IPS-NIHi11 (cell line): ENCODE results near the gene AFF3.

Experiments
- DNase-seq: peaks from one replicate; pipeline ENCODE4 v3.0.0; 2012; ENCODE audit warnings: mixed read lengths, low spot score

The AFF3 gene

DNA sequence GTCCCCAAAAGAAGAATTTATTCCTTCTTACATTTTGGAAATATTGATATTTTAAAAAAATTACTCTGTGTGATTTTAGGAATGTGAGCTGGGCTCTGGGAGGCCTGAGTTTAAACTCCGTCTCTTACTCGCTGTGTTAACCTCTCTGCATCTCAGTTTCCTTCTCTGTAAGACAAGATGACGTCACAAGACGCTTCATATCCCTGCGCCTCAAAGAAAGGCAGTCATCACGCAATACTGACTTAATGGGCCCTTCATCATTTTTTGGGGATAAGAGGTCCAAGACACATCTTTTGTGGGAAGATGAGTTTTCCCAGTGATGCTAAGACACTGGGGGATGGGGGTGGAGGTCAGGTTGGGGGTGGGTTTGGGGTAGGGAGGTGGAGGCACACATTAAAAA is 320.4 kb downstream of the AFF3 start:
- DNase-seq, result no peak

DNA sequence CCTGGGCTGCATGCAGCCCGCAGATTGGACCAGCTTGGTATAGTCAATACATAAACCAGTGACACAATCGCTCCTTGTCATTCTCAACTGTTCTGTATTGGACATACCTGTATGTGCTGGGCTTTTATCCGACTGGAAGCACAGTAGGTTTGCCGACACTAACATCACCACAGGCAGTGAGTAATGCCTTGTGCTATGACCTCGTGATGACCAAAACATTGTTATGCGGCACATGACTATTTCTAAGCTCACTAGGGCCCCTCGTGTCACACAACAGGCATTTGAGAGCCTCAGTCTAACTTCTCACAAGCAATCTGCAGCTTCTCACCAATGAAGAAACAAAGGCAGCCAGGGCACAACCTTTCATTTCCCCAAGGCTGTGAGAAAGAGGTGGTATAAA is 320.8 kb downstream of the AFF3 start:
- no peak for DNase-seq

DNA sequence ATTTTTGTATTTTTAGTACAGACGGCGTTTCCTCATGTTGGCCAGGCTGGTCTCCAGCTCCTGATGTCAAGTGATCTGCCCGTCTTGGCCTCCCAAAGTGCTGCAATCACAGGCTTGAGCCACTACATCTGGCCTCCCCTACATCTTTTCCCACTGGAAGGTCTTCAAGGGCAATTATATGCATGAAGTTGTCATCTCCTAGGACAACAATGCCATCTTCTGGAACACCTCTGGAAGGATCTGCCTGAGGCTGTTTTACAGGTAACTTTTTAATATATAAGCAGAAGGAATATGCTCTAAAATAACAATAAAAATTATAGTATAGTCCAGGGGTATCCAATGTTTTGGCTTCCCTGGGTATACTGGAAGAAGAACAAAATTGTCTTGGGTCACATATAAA is 321.4 kb downstream of the AFF3 start:
- no peak for DNase-seq

DNA sequence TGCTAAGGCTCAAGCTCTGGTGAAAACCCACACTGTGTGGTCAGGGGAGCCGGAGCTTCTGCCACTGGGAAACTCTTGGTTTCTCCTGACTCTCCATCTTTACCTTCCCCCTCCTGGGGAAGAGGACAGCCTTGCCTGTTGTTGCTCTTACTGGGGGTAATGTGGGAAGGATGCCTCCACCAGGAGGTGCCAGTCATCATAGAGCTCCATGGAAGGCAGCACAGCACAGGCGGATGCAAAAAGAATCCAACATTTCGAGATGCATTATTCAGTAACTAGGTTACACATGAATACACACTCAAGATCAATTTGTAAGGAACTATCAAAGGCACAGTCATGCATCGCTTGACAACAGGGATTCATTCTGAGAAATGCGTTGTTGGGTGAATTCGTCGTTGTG is 322.6 kb downstream of the AFF3 start:
- DNase-seq, result peak; percentile 29

DNA sequence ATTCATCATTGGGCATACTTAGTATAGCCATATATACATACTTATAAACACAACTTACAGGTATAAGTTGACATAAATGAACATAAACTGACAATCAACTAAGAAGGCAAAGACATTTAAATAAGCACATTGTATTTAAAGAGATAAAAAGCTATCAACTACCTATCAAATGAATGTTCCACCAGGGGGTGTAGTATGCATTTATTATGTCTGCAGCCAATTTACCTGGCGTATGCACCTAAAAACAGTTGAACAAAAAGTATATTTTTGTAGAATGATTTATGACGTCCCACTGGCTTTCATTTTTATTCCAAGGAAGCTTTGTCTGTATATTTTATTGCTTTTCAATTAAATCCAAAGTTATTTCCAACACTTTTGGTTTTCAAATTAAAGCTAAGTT is 323.5 kb downstream of the AFF3 start:
- DNase-seq, result no peak

DNA sequence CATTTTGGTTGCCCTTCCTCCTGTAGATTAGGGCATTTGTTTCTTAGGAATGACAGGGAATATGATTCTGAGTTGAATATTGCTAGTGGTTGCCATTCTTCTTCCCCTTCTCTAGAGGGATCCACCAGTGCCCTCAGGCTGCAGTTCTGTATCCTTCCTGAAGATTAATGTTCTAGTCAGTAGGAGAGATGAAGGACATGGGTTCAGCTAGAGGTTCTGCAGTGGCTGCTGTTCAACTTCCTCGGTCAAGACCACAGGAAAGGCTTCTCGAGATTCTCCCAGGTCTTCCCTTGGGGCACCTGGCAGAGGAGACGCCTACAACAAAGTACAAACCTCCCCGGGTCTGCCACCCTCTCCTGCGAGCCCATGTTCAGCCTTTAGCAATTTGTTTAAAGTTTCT is 325.5 kb downstream of the AFF3 start:
- no peak for DNase-seq

DNA sequence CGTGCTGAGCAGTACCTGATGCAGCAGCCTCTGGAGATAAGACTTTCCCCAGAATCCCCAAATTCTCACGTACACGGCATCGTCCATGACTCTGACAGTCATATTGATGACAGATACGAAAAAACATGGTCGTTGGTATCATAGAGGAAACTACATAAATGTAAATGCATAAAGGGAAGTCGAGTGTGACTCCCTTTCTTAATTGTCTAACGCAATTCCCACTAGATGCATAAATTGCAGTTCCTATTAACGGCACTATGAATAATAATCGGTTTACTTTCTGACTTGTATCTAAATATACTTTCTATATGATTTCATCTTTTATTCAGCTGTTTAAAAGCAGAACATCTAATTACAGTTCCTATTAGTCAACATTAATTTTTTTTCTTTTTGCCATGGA is 330.0 kb downstream of the AFF3 start:
- DNase-seq, result no peak

DNA sequence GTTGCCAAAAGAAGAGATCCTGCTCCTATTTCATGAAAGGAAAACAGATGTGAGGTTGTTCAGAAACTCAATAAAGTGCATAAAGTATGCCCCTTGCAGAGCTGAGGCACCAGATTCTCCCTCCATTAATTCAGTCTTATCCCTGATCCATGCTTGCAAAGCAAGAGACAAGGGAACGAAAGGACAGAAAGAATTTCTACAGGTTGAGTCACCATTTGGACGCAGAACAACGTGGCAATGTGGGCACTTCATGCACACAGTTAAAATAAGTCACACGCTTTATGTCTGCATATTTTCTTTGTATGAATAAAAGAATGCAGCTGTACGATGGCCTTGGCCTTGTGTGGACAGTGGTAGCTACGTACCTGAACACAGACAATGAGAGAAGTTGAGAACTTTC is 330.8 kb downstream of the AFF3 start:
- no peak for DNase-seq

DNA sequence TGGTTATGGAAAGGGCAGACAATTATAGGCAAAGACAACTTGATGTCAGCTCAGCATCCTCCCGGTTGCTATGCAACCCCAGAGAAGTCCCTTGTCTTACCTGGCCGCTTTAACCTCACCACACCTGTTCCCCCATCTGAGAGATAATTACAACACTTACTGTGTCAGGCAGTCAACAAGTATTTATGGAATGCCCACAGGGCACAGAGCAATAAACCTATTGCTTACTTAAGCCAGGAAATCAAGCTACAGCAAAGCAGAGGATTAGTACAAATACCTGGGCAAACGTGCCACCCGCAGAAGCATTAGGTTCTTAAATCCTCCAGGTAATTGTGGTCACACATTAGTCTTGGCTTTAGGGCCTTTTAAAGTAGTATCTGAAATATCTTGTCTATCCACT is 332.2 kb downstream of the AFF3 start:
- no peak for DNase-seq

DNA sequence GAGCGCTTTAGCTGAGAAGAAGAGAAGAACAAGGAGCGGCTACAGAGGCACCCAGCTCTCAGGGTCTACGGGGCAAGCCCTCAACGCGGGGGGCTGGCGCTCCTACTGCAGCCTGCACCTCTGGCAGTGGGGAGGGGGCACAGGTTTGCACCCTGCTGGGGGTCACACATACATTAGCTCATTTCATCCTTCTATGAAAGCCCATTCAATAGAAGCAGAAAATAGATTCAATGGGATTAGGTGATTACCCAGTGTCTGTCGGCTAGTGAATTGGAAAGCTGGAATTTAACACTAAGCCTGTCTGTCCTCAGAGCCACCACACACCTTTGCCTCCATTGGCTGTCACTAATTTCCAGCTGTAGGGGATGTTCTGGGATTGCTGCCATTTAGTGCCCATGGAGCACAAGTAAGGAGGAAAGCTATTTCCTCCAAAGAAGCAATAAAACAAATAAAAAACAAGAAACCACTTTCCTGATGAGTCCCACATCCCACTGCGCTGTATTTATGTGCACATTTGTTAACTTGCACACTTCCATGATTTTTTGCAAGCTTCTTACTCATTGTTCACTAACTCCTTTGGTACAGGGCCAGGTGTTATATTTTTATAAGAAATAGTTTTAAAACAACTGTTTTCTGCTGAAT is 333.0 kb downstream of the AFF3 start:
- no peak for DNase-seq

DNA sequence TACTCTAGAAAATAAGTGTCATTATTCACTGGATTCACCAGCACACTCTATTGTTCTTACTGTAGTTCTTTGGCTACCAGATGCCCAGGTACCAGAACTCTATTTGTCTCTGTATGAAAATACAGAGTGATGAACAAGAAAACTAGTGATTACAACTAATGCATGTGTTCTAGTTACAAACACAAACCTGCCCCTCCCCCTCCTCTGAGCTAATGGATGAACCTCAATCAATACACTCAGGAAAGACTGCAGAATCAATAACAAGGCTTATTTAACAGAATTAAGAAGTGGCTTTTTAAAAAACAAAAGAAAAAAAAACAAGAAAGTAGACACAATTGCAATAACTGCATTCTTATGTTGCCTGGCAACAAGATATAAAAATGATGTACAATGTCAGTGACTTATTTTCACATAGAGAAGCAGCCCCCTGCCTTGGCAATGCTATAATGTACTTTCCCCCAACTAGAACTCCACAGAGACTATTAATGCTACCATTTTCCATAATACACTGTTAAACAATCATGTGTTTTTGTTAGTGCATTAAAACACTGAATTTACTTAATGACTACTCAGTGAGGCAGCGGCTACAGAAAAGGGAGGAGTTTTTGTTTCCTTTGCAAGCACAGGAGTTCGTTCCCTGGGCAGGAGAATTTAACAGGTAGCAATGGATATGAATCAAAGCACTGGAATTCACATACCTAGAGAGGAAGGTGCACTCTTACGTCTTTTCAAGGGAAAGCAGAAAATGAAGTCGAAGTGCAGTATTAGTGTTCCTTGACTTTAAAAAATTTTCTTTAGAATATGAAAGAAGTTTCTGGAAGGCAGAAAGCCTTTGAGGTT is 333.8 kb downstream of the AFF3 start:
- no peak for DNase-seq

DNA sequence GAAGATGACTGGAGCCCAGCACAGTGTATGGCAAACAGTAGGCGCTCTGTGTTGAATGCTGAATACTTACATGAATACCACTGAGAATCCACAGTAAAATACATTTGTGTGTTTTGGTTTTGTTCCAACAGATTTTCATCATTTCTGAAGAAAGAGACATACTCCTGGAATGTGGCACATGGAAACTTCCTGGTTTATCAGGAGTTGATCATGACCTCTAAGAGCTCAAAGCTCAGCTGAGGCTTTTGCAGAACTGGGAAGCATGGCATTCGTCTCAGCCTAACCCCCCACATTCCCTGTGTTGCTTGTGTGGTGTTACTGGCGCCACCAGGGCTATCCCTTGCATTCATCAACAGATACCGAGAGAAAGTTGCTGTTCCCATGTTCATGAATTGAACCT is 335.6 kb downstream of the AFF3 start:
- DNase-seq, result no peak

DNA sequence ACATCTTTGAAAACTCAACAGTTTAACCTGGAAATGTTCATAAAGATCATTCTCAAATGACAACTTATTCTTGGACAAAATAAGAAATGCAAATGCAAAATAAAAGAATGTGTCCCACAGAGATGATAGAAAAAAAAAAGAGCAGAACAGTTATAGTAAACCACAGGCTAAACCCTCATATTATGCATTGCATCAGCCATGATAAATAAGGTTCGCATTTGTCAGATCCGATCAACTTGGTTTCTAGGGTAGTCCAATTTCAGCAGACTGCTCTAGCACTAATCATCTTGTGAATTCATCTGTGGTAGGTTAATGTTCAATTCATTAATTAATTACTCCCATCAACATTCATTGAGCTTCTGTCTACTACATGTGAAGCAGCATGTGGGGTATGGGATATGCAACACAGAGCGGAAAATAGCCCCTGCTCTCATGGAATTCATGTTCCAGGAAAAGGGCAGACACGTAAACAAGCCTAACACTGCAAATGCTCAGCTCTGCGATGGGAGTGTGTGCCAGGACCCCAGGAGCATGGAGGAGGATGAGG is 336.4 kb downstream of the AFF3 start:
- no peak for DNase-seq

DNA sequence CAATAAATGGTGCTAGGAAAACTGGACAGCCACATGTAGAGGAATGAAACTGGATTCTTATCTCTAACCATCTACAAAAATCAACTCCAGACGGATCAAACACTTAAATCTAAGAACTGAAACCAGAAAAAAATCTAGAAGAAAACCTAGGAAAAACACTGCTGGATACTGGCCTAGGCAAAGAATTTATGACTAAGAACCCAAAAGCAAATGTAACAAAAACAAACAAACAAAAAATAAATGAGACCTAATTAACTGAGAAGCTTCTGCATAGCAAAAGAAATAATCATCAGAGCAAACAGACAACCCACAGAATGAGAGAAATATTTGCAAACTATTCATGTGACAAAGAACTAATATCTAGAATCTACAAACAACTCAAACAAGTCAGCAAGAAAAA is 338.5 kb downstream of the AFF3 start:
- no peak for DNase-seq

DNA sequence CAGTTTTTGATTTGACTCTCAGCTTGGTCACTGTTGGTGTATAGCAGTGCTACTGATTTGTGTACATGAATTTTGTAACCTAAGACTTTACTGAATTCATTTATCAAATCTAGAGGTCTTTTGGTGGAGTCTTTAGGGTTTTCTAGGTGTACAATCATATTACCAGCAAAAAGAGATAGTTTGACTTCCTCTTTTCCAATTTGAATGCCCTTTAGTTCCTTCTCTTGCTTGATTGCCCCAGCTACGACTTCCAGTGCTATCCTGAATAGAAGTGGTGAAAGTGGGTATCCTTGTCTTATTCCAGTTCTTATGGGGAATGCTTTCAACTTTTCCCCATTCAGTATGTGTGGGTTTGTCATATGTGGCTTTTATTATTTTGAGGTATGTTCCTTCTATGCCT is 339.7 kb downstream of the AFF3 start:
- DNase-seq, result no peak

DNA sequence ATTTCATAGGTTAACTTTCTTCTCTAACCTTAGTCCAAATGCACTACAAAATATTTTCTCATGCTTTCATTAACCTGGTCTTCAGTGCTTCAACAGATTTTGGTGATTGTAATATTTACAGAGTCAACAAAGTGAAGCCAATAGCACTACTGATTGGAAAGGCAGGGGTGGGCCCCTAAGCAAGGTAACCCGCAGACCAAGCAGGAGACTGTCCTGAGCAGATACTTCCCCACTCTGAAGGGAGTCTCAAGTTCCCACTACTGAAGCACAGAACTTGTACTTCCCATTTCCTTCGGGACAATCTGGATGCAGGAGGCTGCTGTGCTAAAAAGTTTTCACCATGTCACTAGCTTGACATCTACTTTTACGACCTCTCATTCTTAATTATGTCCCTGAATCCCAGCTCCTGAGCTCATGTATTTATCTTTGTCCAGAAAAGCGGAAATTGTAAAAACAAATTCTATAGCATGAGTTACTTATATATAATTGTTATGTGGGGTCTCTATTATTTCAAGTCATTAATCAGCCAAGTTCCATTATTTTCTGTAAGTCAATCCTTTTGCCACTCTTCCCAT is 341.0 kb downstream of the AFF3 start:
- DNase-seq, result no peak

DNA sequence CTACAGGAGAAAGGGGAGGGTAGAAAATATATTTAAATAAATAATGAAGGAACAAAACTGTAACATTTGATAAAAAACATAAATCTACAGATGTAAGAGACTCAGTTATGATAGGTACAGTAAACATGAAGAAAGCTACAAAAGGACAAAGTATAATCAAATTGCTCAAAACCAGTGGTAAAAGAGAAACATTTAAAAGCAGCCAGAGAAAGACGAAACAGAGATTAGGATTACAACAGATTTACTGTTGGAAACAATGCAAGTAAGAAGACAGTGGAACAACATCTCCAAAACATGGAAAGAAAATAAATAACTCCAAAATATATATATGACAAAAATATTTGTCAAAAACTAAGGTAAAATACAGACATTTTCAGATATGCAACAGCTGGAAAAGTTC is 344.9 kb downstream of the AFF3 start:
- DNase-seq, result no peak

DNA sequence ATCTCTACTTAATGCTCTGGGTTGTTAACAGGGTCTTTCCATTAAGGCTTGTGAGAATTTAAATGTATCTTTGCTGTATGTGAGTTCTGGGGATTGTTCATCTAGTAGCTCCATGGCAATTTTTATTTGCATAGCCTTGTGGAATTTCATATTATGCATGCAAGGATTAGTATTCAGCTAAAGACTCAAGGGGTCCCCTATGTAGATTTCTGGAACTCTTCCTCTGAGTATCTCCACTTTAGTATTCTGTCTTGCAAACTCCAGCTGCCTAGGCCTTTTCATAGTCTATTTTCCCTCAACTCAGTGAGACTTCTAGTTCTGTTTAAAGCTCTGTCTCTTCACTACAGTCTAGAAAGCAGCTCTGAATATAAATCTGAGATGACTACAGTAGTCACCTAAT is 348.0 kb downstream of the AFF3 start:
- no peak for DNase-seq

DNA sequence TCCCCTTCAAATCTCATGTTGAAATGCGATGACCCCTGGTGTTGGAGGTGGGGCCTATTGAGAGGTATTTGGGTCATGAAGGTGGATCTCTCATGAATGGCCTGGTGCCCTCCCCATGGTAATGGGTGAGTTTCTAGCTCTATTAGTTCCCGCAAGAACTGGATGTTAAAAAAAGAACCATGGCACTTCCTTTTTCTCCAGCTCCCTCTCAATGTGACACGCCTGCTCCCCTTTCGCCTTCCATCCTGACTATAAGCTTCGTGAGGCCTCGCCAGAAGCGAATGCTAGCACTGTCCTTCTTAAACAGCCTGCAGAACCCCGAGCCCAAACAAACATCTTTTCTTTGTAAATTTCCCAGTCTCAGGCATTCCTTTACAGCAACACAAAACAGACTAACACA is 349.4 kb downstream of the AFF3 start:
- DNase-seq, result no peak

DNA sequence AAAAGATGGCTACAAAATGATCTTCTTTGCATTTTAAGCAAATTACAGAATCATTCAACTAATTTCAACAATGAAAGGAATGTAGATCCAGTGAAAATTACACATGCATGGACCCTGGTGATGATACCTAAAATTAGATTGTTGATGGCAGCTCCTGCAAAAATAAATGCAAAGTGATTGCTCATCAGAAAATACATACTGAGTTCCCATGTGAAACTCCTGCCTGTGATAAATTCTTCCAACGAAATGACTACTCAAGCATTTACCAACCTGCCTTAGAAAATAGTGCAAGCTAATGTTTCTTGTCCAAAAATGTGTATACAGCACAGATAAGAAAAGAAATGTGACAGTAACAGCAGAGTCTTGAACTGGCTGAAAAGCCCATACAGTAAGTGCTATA is 352.5 kb downstream of the AFF3 start:
- DNase-seq, result no peak

DNA sequence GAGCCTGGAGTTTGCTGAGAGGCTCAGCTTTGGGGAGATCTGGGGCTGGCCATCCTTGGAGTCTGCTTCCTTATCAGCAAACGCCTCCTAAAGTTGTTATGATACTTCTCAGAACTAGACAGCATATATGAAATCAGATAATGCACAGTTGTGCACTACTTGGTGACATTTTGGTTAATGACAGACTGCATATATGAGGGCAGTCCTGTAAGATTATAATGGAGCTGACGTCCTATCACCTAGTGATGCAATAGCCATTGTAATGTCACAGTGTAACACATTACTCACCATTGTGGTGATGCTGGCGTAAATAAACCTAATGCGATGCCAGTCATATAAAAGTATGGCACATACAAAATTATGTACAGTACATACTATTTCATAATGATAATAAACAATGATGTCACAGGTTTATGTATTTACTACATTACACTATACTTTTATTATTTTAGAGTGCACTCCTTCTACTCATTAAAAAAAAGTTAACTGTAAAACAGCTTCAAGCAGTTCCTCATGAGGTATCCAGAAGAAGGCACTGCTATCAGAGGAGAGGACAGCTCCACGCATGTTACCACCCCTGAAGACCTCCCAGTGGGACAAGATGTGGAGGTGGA is 354.5 kb downstream of the AFF3 start:
- DNase-seq, result no peak

DNA sequence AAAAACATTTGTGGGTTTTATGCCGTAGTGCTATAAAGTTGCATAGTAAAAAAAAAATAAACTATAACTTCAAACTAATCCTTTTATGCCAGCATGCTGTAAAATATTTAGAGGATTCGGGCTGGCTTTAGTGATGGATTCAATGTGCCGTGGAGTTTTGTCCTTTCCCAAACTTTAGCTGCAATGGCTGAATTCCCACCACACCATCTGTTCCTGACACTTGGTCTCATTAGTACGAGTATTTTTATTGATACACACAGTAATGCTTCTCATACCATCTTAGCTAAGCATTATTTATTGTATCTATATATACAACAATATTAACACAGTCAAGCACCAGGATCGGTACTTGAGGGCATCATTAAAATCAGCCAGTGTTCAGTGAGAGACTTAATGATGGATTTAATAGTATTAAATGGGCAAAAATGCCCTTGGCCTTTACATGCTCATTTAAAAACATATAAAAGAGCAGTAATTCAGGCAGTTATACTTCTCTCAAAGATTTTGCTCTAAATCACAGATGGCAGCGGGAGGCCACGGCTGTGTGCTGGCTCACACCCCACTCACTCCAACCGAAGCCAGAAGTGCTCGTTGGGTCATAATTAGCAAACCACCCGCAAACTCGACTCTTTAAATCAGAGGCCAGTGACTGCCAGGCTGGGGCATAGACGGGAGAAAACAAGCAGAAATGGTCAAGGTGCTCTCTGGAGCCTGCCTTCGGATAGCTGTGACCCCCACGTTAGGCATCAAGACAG is 355.6 kb downstream of the AFF3 start:
- no peak for DNase-seq
